ENCODE results near the gene EPDR1.
A peak's percentile ranks its signal among the peaks of the same experiment; 100 is the strongest.

Gene EPDR1

GRCh38 chr7:37920305-37920848 lies at the start of gene EPDR1:
Gene EPDR1 (plus strand): TSS chr7:37920640. CDS start chr7:37920940, 300 bp downstream.
- Histone ChIP-seq H3K9me3 (ENCODE audit: control insufficient read depth, insufficient read depth, low read length) (no peaks in the 10 kb centered on the region), H3K4me1 (ENCODE audit: control insufficient read depth, insufficient read depth, low read length) (peaks cover 2% of the 10 kb centered on the region; the same call in 1 of the 2 replicates), H3K36me3 (ENCODE audit: control insufficient read depth, insufficient read depth, low read length) (no peaks in the 10 kb centered on the region), H3K27ac (ENCODE audit: low read length) (no peak within 1 kb of the TSS), H3K27me3 (ENCODE audit: control insufficient read depth, insufficient read depth, low read length) (peaks cover 9% of the 10 kb centered on the region; the same call in 1 of the 2 replicates), H3K4me3 (ENCODE audit: low read length) (peak within 1 kb of the TSS; percentile 67)
- WGBS (ENCODE audit: insufficient coverage, insufficient read length), result no CpG with 5 or more reads among the region's 22 CpGs
- DNase-seq (ENCODE audit: low read depth, low spot score), result no peak

- H3K27ac ChIP-seq (ENCODE audit: low read length), result no peak overlapping the region
- H3K36me3 ChIP-seq (ENCODE audit: control insufficient read depth, insufficient read depth, low read length), result no peaks in the 10 kb centered on the region
- H3K4me1 ChIP-seq (ENCODE audit: control insufficient read depth, insufficient read depth, low read length), result no peaks in the 10 kb centered on the region
- no CpG with 5 or more reads among the region's 6 CpGs for WGBS (ENCODE audit: insufficient coverage, insufficient read length)
- no peaks in the 10 kb centered on the region for H3K9me3 ChIP-seq (ENCODE audit: control insufficient read depth, insufficient read depth, low read length)
- H3K4me3 ChIP-seq (ENCODE audit: low read length), result no peak overlapping the region
- no peaks in the 10 kb centered on the region for H3K27me3 ChIP-seq (ENCODE audit: control insufficient read depth, insufficient read depth, low read length)
- DNase-seq (ENCODE audit: low read depth, low spot score), result no peak
Measured at GRCh38 chr7:37882086-37882485, 38.4 kb upstream of the EPDR1 start.

- no peak for DNase-seq (ENCODE audit: low read depth, low spot score)
- H3K4me1 ChIP-seq (ENCODE audit: control insufficient read depth, insufficient read depth, low read length), result no peaks in the 10 kb centered on the region
- H3K4me3 ChIP-seq (ENCODE audit: low read length), result no peak overlapping the region
- H3K27me3 ChIP-seq (ENCODE audit: control insufficient read depth, insufficient read depth, low read length), result no peaks in the 10 kb centered on the region
- no peaks in the 10 kb centered on the region for H3K9me3 ChIP-seq (ENCODE audit: control insufficient read depth, insufficient read depth, low read length)
- no peaks in the 10 kb centered on the region for H3K36me3 ChIP-seq (ENCODE audit: control insufficient read depth, insufficient read depth, low read length)
- no peak overlapping the region for H3K27ac ChIP-seq (ENCODE audit: low read length)
Measured at GRCh38 chr7:37893359-37893758, 27.1 kb upstream of the EPDR1 start.

- no peaks in the 10 kb centered on the region for H3K4me1 ChIP-seq (ENCODE audit: control insufficient read depth, insufficient read depth, low read length)
- H3K27me3 ChIP-seq (ENCODE audit: control insufficient read depth, insufficient read depth, low read length), result no peaks in the 10 kb centered on the region
- 100% methylated on average over 1 of the region's 3 CpGs for WGBS (ENCODE audit: insufficient coverage, insufficient read length)
- no peak for DNase-seq (ENCODE audit: low read depth, low spot score)
- H3K36me3 ChIP-seq (ENCODE audit: control insufficient read depth, insufficient read depth, low read length), result no peaks in the 10 kb centered on the region
- H3K9me3 ChIP-seq (ENCODE audit: control insufficient read depth, insufficient read depth, low read length), result no peaks in the 10 kb centered on the region
- H3K27ac ChIP-seq (ENCODE audit: low read length), result no peak overlapping the region
- H3K4me3 ChIP-seq (ENCODE audit: low read length), result no peak overlapping the region
Measured at GRCh38 chr7:37894671-37895070, 25.8 kb upstream of the EPDR1 start.

- H3K36me3 ChIP-seq (ENCODE audit: control insufficient read depth, insufficient read depth, low read length), result no peaks in the 10 kb centered on the region
- no peaks in the 10 kb centered on the region for H3K4me1 ChIP-seq (ENCODE audit: control insufficient read depth, insufficient read depth, low read length)
- WGBS (ENCODE audit: insufficient coverage, insufficient read length), result no CpG with 5 or more reads among the region's 3 CpGs
- no peak for DNase-seq (ENCODE audit: low read depth, low spot score)
- no peaks in the 10 kb centered on the region for H3K27me3 ChIP-seq (ENCODE audit: control insufficient read depth, insufficient read depth, low read length)
- no peaks in the 10 kb centered on the region for H3K9me3 ChIP-seq (ENCODE audit: control insufficient read depth, insufficient read depth, low read length)
- H3K4me3 ChIP-seq (ENCODE audit: low read length), result no peak overlapping the region
- no peak overlapping the region for H3K27ac ChIP-seq (ENCODE audit: low read length)
Measured at GRCh38 chr7:37899712-37900247, 20.7 kb upstream of the EPDR1 start.

- WGBS (ENCODE audit: insufficient coverage, insufficient read length), result no CpG with 5 or more reads among the region's 6 CpGs
- no peak for DNase-seq (ENCODE audit: low read depth, low spot score)
- no peaks in the 10 kb centered on the region for H3K27me3 ChIP-seq (ENCODE audit: control insufficient read depth, insufficient read depth, low read length)
- no peaks in the 10 kb centered on the region for H3K4me1 ChIP-seq (ENCODE audit: control insufficient read depth, insufficient read depth, low read length)
- no peak overlapping the region for H3K4me3 ChIP-seq (ENCODE audit: low read length)
- H3K36me3 ChIP-seq (ENCODE audit: control insufficient read depth, insufficient read depth, low read length), result no peaks in the 10 kb centered on the region
- no peak overlapping the region for H3K27ac ChIP-seq (ENCODE audit: low read length)
- H3K9me3 ChIP-seq (ENCODE audit: control insufficient read depth, insufficient read depth, low read length), result no peaks in the 10 kb centered on the region
Measured at GRCh38 chr7:37901236-37901827, 19.1 kb upstream of the EPDR1 start.

GRCh38 chr7:37901890-37902524 lies 18.4 kb upstream of the EPDR1 start:
- H3K27ac ChIP-seq (ENCODE audit: low read length), result no peak overlapping the region
- H3K27me3 ChIP-seq (ENCODE audit: control insufficient read depth, insufficient read depth, low read length), result no peaks in the 10 kb centered on the region
- H3K36me3 ChIP-seq (ENCODE audit: control insufficient read depth, insufficient read depth, low read length), result no peaks in the 10 kb centered on the region
- WGBS (ENCODE audit: insufficient coverage, insufficient read length), result no CpG with 5 or more reads among the region's 2 CpGs
- no peak for DNase-seq (ENCODE audit: low read depth, low spot score)
- no peak overlapping the region for H3K4me3 ChIP-seq (ENCODE audit: low read length)
- no peaks in the 10 kb centered on the region for H3K9me3 ChIP-seq (ENCODE audit: control insufficient read depth, insufficient read depth, low read length)
- H3K4me1 ChIP-seq (ENCODE audit: control insufficient read depth, insufficient read depth, low read length), result no peaks in the 10 kb centered on the region

GRCh38 chr7:37908221-37908788 lies 12.1 kb upstream of the EPDR1 start:
- H3K27ac ChIP-seq (ENCODE audit: low read length), result no peak overlapping the region
- H3K36me3 ChIP-seq (ENCODE audit: control insufficient read depth, insufficient read depth, low read length), result no peaks in the 10 kb centered on the region

GRCh38 chr7:37912756-37913155 lies 7.7 kb upstream of the EPDR1 start:
- no peak overlapping the region for H3K27ac ChIP-seq (ENCODE audit: low read length)
- no CpG with 5 or more reads among the region's 2 CpGs for WGBS (ENCODE audit: insufficient coverage, insufficient read length)
- DNase-seq (ENCODE audit: low read depth, low spot score), result no peak
- no peak overlapping the region for H3K4me3 ChIP-seq (ENCODE audit: low read length)
- H3K36me3 ChIP-seq (ENCODE audit: control insufficient read depth, insufficient read depth, low read length), result no peaks in the 10 kb centered on the region
- no peaks in the 10 kb centered on the region for H3K9me3 ChIP-seq (ENCODE audit: control insufficient read depth, insufficient read depth, low read length)
- H3K4me1 ChIP-seq (ENCODE audit: control insufficient read depth, insufficient read depth, low read length), result peaks cover 2% of the 10 kb centered on the region; the same call in 1 of the 2 replicates
- peaks cover 10% of the 10 kb centered on the region for H3K27me3 ChIP-seq (ENCODE audit: control insufficient read depth, insufficient read depth, low read length)

More at GRCh38 chr7:37908221-37908788, 12.1 kb upstream of the EPDR1 start:
- no peak for DNase-seq (ENCODE audit: low read depth, low spot score)
- H3K9me3 ChIP-seq (ENCODE audit: control insufficient read depth, insufficient read depth, low read length), result no peaks in the 10 kb centered on the region
- H3K4me1 ChIP-seq (ENCODE audit: control insufficient read depth, insufficient read depth, low read length), result no peaks in the 10 kb centered on the region
- no peaks in the 10 kb centered on the region; the same call in 1 of the 2 replicates for H3K27me3 ChIP-seq (ENCODE audit: control insufficient read depth, insufficient read depth, low read length)
- WGBS (ENCODE audit: insufficient coverage, insufficient read length), result no CpG with 5 or more reads among the region's 1 CpG
- H3K4me3 ChIP-seq (ENCODE audit: low read length), result no peak overlapping the region

GRCh38 chr7:37915438-37915837 lies 5.0 kb upstream of the EPDR1 start:
- peaks cover 2% of the 10 kb centered on the region; the same call in 1 of the 2 replicates for H3K4me1 ChIP-seq (ENCODE audit: control insufficient read depth, insufficient read depth, low read length)
- H3K4me3 ChIP-seq (ENCODE audit: low read length), result no peak overlapping the region
- peaks cover 10% of the 10 kb centered on the region for H3K27me3 ChIP-seq (ENCODE audit: control insufficient read depth, insufficient read depth, low read length)
- no CpG with 5 or more reads among the region's 5 CpGs for WGBS (ENCODE audit: insufficient coverage, insufficient read length)
- no peak overlapping the region for H3K27ac ChIP-seq (ENCODE audit: low read length)
- DNase-seq (ENCODE audit: low read depth, low spot score), result no peak
- H3K9me3 ChIP-seq (ENCODE audit: control insufficient read depth, insufficient read depth, low read length), result no peaks in the 10 kb centered on the region
- H3K36me3 ChIP-seq (ENCODE audit: control insufficient read depth, insufficient read depth, low read length), result no peaks in the 10 kb centered on the region

All from iPS DF 6.9 (cell line).